Caco-2 (cell line): ENCODE data around the gene SPOCK2. TPM values are rescaled to one million over a fixed set of nuclear protein-coding genes. Genes with fewer than 3 reads are reported as not detected.
A peak's percentile ranks its signal among the peaks of the same experiment; 100 is the strongest.

Source experiments
- BruUV-seq: library from RNA; stranded (reverse); fragments of 400-500 nt; replicated peaks from 2 replicates; lab custom pipeline; 2021; lab: Mats Ljungman, UMichigan
- CTCF ChIA-PET: fragments of 300-600 bp; sonication (Branson Sonifier 250); formaldehyde crosslinking; loops from one replicate; lab custom pipeline; 2022; ENCODE audit warnings: antibody characterized with exemption; lab: Charles Lee
- POLR2A ChIA-PET: fragments of 300-600 bp; sonication (Branson Sonifier 250); formaldehyde crosslinking; loops from one replicate; lab custom pipeline; 2022; ENCODE audit warnings: antibody characterized with exemption; lab: Charles Lee
- DNase-seq, 2 experiments: peaks; one replicate each; pipeline versions ENCODE4 v3.0.0 to v3.0.0-alpha.2; 2020 to 2022
- H3K27me3 ChIP-seq: replicated peaks from 2 replicates; pipeline ENCODE4 v1.6.0; 2011; ENCODE audit warnings: low read length; ENCODE audit not compliant: control insufficient read depth, insufficient read depth
- H3K36me3 ChIP-seq: 2 replicates; pipeline ENCODE4 v1.5.1; 2011; ENCODE audit warnings: low read length; ENCODE audit not compliant: control insufficient read depth, insufficient read depth
- H3K4me1 ChIP-seq: fragments of 250-450 bp; sonication (Bioruptor Pico); 2 replicates; pipeline ENCODE4 v1.5.1; 2020; ENCODE audit warnings: mild to moderate bottlenecking
- H3K4me3 ChIP-seq: 2 replicates; pipeline ENCODE4 v1.5.1; 2011; ENCODE audit warnings: low read depth, mild to moderate bottlenecking, control low read depth, low read length
- H3K9me3 ChIP-seq: fragments of 250-450 bp; sonication (Bioruptor Pico); 2 replicates; pipeline ENCODE4 v1.5.1; 2020; ENCODE audit warnings: mild to moderate bottlenecking, moderate library complexity
- H3K27ac Mint-ChIP-seq: one replicate; pipeline ENCODE4 v1.8.0; 2022; ENCODE audit warnings: mixed read lengths; ENCODE audit not compliant: unreplicated experiment
- H3K27me3 Mint-ChIP-seq: one replicate; pipeline ENCODE4 v1.8.0; 2022; ENCODE audit warnings: mixed read lengths; ENCODE audit not compliant: insufficient read depth, unreplicated experiment
- H3K36me3 Mint-ChIP-seq: one replicate; pipeline ENCODE4 v1.8.0; 2022; ENCODE audit warnings: mild to moderate bottlenecking, mixed read lengths; ENCODE audit not compliant: insufficient read depth, unreplicated experiment
- H3K4me1 Mint-ChIP-seq: one replicate; pipeline ENCODE4 v1.8.0; 2022; ENCODE audit warnings: low read depth, mixed read lengths; ENCODE audit not compliant: unreplicated experiment
- H3K4me3 Mint-ChIP-seq: one replicate; pipeline ENCODE4 v1.8.0; 2022; ENCODE audit warnings: mild to moderate bottlenecking, moderate library complexity, mixed read lengths; ENCODE audit not compliant: unreplicated experiment
- H3K9me3 Mint-ChIP-seq: one replicate; pipeline ENCODE4 v1.8.0; 2022; ENCODE audit warnings: mixed read lengths; ENCODE audit not compliant: unreplicated experiment
- intact Hi-C: fragments of 100-400 bp; cut with micrococcal nuclease; formaldehyde crosslinking; loops from one replicate; pipeline ENCODE4 v1.10.0; 2022; ENCODE audit not compliant: unreplicated experiment
- total RNA-seq: library from RNA; stranded (reverse); gene quantifications from 2 replicates; pipeline ENCODE4 v1.2.3, GENCODE V29; 2022
- TF ChIP-seq, protein P1 (sequence below), 2 experiments: fragments of 200-600 bp in 1 of 2; IDR thresholded peaks; 1 replicate in 1 of 2; 2 replicates in 1 of 2; pipeline versions ENCODE4 v1.5.1 to v1.8.0; 2011 to 2022; ENCODE audit warnings: antibody characterized with exemption in 1 of 2, control low read depth in 1 of 2, inconsistent platforms in 1 of 2, low read depth in 1 of 2, low read length in 1 of 2, mild to moderate bottlenecking in 1 of 2, moderate library complexity in 1 of 2; ENCODE audit not compliant: insufficient read depth in 1 of 2, severe bottlenecking in 1 of 2, unreplicated experiment in 1 of 2

The SPOCK2 gene
- total RNA-seq, 1 experiment from 2014 or later, result 1.6 TPM

DNA sequence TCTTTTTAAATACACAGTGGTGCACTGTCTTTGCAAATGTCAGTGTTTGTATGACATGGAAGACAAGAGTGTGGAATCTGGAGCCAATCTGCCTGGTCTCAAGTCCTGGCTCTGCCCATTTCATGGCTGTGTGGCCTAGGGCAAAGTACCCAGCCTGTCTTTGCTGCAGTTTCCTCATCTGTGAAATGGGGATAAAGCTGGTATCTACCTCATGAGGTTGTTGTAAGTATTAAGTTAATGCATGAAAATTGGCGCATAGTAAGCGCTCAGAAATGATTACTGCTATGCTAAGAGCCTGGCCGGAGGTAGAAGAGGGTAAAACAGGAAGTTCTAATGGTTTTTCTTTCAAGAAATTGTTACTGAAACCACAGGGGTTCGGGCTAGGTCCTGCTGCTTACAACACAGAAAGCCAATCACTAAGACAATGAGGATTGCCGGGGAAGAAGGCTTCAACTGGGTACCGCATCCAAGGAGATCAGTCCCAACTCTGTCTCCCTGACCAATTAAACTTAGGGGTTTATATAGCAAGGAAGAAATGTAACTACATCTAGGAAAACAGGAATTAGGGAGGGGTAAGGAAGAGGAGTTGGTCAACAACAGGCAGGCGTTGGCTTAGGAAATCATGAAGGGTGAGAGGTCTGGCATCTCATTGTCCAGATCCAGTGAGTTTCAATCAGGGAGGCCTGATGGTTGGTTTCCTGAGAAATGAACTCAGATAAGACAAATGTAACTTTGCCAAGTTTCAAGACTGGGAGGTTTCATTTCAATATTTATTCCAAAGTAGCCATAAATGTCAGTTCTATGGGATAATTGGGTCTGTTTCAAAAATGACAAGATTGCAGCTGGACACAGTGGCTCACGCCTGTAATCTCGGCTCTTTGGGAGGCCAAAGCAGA is 67.2 kb downstream of the SPOCK2 start:
- TF ChIP-seq, protein P1, sequence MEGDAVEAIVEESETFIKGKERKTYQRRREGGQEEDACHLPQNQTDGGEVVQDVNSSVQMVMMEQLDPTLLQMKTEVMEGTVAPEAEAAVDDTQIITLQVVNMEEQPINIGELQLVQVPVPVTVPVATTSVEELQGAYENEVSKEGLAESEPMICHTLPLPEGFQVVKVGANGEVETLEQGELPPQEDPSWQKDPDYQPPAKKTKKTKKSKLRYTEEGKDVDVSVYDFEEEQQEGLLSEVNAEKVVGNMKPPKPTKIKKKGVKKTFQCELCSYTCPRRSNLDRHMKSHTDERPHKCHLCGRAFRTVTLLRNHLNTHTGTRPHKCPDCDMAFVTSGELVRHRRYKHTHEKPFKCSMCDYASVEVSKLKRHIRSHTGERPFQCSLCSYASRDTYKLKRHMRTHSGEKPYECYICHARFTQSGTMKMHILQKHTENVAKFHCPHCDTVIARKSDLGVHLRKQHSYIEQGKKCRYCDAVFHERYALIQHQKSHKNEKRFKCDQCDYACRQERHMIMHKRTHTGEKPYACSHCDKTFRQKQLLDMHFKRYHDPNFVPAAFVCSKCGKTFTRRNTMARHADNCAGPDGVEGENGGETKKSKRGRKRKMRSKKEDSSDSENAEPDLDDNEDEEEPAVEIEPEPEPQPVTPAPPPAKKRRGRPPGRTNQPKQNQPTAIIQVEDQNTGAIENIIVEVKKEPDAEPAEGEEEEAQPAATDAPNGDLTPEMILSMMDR (IDR thresholded peaks at IDR 0.05; ENCODE audit: insufficient read depth in 1 of 2, low read depth in 1 of 2, low read length in 1 of 2, severe bottlenecking in 1 of 2, unreplicated experiment in 1 of 2), result no peak
- DNase-seq, result no peak
- ChIA-PET POLR2A (no interaction called here), CTCF (interaction anchor here (1.5 kb wide), 1 partner anchor 27 kb away, joined by 4 read pairs; no protein-coding TSS in a partner anchor)
- Histone ChIP-seq H3K9me3 (no peaks in the 10 kb centered on the region), H3K27me3 (no peaks in the 10 kb centered on the region), H3K4me3 (no peak overlapping the region), H3K36me3 (no peaks in the 10 kb centered on the region), H3K4me1 (peaks cover 23% of the 10 kb centered on the region)
- Mint-ChIP-seq H3K27ac (no peak overlapping the region), H3K27me3 (no peaks in the 10 kb centered on the region), H3K4me3 (no peak overlapping the region), H3K9me3 (peaks cover 9% of the 10 kb centered on the region), H3K36me3 (no peaks in the 10 kb centered on the region), H3K4me1 (peaks cover 28% of the 10 kb centered on the region)
- BruUV-seq, result no TSS peak
- intact Hi-C loops, result no loop called here

DNA sequence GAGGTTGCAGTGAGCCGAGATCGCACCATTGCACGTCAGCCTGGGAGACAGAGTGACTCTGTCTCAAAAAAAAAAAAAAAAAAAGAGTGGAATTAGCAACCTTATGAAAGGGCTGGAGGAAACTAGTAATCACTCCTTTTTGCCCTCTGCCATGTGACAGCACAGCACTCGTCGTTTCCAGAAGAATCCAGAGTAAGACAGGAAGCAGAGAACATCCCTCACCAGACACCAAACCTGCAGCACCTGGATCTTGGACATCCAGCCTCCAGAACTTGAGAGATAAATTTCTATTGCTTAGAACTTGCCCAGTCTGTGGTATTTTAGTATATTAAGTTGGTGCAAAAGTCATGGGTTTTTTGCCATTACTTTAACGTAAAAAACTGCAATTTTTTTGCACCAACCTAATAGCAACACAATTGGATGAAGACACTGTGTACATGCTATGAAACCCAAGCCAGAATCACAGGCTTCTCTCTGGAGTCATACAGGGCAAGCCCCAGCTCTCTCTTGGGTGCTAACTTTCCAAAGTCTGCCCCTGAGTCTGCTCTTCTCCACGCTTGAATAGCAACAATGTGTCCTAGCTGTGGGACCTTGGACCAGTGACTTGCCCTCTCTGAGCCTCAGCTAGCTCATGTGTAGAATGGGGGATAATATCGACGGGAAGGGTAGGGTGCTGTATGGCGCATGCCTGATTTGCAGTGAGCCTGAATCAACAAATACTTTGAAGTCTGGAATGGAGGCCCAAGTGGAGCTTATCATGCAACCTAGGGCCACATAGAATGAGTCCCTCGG is 69.1 kb downstream of the SPOCK2 start:
- no TSS peak for BruUV-seq
- Mint-ChIP-seq H3K27ac (peak overlapping the region; percentile 39), H3K36me3 (no peaks in the 10 kb centered on the region), H3K4me1 (peaks cover 35% of the 10 kb centered on the region), H3K4me3 (no peak overlapping the region), H3K9me3 (peaks cover 9% of the 10 kb centered on the region), H3K27me3 (no peaks in the 10 kb centered on the region)
- Histone ChIP-seq H3K36me3 (no peaks in the 10 kb centered on the region), H3K9me3 (no peaks in the 10 kb centered on the region), H3K4me3 (no peak overlapping the region), H3K4me1 (peaks cover 30% of the 10 kb centered on the region), H3K27me3 (no peaks in the 10 kb centered on the region)
- POLR2A ChIA-PET, result interaction anchor here (0.6 to 1.0 kb wide), 2 partner anchors 254 to 296 kb away, joined by 3 to 7 read pairs; partner anchors contain the start of gene DDIT4
- TF ChIP-seq, protein P1 (IDR thresholded peaks at IDR 0.05; ENCODE audit: insufficient read depth in 1 of 2, low read depth in 1 of 2, low read length in 1 of 2, severe bottlenecking in 1 of 2, unreplicated experiment in 1 of 2), result no peak
- CTCF ChIA-PET, result interaction anchor here (0.6 to 2.6 kb wide), 5 partner anchors 13 to 311 kb away, joined by 3 to 23 read pairs (median 3); no protein-coding TSS in a partner anchor
- DNase-seq, result peak in 1 of 2 experiments; percentile 52
- intact Hi-C loops, result no loop called here
